ENCODE data around the gene KRTAP10-6. TPM values are rescaled to one million over a fixed set of nuclear protein-coding genes. Genes with fewer than 3 reads are reported as not detected.

Gene KRTAP10-6
- total and polyA plus RNA-seq, 2 of the 8 experiments (the other 6 are each of a cell fraction or from before 2014, with no cell fraction given), result 0.12 TPM; not detected in 1

DNA sequence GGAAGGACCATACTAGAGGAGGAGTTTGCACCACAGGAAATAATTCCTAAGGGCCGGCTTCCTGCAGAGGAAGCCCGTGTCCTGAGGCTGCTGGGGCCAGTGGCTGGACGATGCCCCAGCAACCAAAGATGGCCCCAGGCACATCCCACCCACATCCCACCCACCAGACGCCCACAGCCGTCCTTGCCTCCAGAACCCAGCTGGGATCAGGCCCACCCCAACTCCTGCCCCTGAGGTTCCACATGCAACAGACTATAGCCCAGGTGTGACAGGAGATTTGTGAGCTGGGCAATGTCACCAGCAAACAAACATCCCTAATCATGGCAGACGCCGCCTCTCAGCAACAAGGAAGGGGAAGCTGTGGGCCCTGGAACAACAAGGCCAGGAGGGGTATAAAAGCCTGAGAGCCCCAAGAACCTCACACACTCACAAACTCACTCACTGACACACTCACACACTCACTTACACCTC, 34.4 kb upstream of the KRTAP10-6 start, which contains the start of gene KRTAP10-9:
KRTAP10-9 (plus strand) TSS at position 421 of the 471 bp plus-strand sequence. CDS start 79 bp downstream, outside the sequence.
- 78% methylated on average over 4 of the region's 7 CpGs; no CpG with 5 or more reads in 1 of the 2 experiments for WGBS, 2 experiments (ENCODE audit: extremely low coverage in 1 of 2, insufficient coverage in 1 of 2, insufficient read length in 1 of 2, insufficient replicate concordance in 2 of 2, low coverage in 1 of 2, low lambda C conversion rate in 2 of 2, missing lambda C conversion rate in 1 of 2)
- Histone ChIP-seq H4K20me1 (replicated peaks in 1 of 2; ENCODE audit: control insufficient read depth in 1 of 2, insufficient read depth in 2 of 2, low read length in 2 of 2) (no peaks in the 10 kb centered on the region), H4K91ac (replicated peaks; ENCODE audit: insufficient read length, low read length) (no peak within 1 kb of the TSS)
- TF ChIP-seq TEAD4 (IDR thresholded peaks at IDR 0.05; ENCODE audit: low read depth, low read length), result no peak
- no peak for TF ChIP-seq TCF12 (IDR thresholded peaks at IDR 0.05; ENCODE audit: low read depth, low read length)
- no peak for TF ChIP-seq JUN (IDR thresholded peaks at IDR 0.05; ENCODE audit: low read depth, low read length)
- TF ChIP-seq, protein P1, sequence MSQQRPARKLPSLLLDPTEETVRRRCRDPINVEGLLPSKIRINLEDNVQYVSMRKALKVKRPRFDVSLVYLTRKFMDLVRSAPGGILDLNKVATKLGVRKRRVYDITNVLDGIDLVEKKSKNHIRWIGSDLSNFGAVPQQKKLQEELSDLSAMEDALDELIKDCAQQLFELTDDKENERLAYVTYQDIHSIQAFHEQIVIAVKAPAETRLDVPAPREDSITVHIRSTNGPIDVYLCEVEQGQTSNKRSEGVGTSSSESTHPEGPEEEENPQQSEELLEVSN (IDR thresholded peaks at IDR 0.05), result no peak
- no peak for TF ChIP-seq CHD2 (IDR thresholded peaks at IDR 0.05; ENCODE audit: low read length)
- no peak for TF ChIP-seq CEBPB (IDR thresholded peaks at IDR 0.05; ENCODE audit: low read depth, low read length)
- no peak for TF ChIP-seq BACH1 (IDR thresholded peaks at IDR 0.05; ENCODE audit: low read length)
- TF ChIP-seq ZNF274 (IDR thresholded peaks at IDR 0.05; ENCODE audit: borderline replicate concordance, extremely low read depth, low read length), result no peak
- TF ChIP-seq POU5F1 (IDR thresholded peaks at IDR 0.05; ENCODE audit: low read depth, low read length), result no peak
- TF ChIP-seq, protein P2, sequence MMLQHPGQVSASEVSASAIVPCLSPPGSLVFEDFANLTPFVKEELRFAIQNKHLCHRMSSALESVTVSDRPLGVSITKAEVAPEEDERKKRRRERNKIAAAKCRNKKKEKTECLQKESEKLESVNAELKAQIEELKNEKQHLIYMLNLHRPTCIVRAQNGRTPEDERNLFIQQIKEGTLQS (IDR thresholded peaks at IDR 0.05; ENCODE audit: insufficient read depth, low read depth, low read length), result no peak
- TF ChIP-seq ASH2L (IDR thresholded peaks at IDR 0.05; ENCODE audit: low read length), result no peak
- no peak for TF ChIP-seq CTBP2 (IDR thresholded peaks at IDR 0.05; ENCODE audit: borderline replicate concordance, insufficient read depth, insufficient read length, low read length)
- no peak for TF ChIP-seq CHD1 (IDR thresholded peaks at IDR 0.05; ENCODE audit: low read depth, low read length)
- TF ChIP-seq PHF8 (conservative IDR thresholded peaks at IDR 0.05; ENCODE audit: low read depth, low read length), result no peak

More for the DNA sequence above, 34.4 kb upstream of the KRTAP10-6 start, which contains the start of gene KRTAP10-9:
- no peak within 1 kb of the TSS for H3K4me3 ChIP-seq (ENCODE audit: extremely low read depth in 1 of 4, insufficient read depth in 2 of 4, low read depth in 3 of 4, low read length in 4 of 4)
- no peak within 1 kb of the TSS for H3K23ac ChIP-seq (ENCODE audit: insufficient read length)
- no peak within 1 kb of the TSS; the same call in 1 of the 2 replicates for H3K18ac ChIP-seq (ENCODE audit: extremely low read depth, low read length)
- no peak within 1 kb of the TSS for H2AFZ ChIP-seq (ENCODE audit: low read length)
- ChIA-PET CTCF (ENCODE audit: partially characterized antibody) (interaction anchor here (0.6 to 2.5 kb wide), 7 partner anchors 8 to 396 kb away, joined by 3 to 9 read pairs (median 3); no protein-coding TSS in a partner anchor), POLR2A (ENCODE audit: partially characterized antibody) (no interaction called here)
- no peaks in the 10 kb centered on the region; a peak in 1 of 7 replicates for H3K4me1 ChIP-seq (replicated peaks in 1 of 4; ENCODE audit: control insufficient read depth in 3 of 4, insufficient read depth in 4 of 4, low read length in 3 of 4)
- H3K79me1 ChIP-seq (ENCODE audit: low read depth, low read length), result no peaks in the 10 kb centered on the region
- no peaks in the 10 kb centered on the region for H3K27me3 ChIP-seq (replicated peaks in 1 of 4; ENCODE audit: control insufficient read depth in 3 of 4, extremely low read depth in 1 of 4, insufficient read depth in 3 of 4, low read length in 3 of 4)
- DNase-seq (ENCODE audit: low read depth in 1 of 2, low spot score in 2 of 2) (no peak), FAIRE-seq (no peak)
- no peak within 1 kb of the TSS; a peak in 1 of 7 replicates for H3K9ac ChIP-seq (replicated peaks in 1 of 4; ENCODE audit: extremely low read depth in 1 of 4, low read depth in 3 of 4, low read length in 3 of 4)
- H2BK12ac ChIP-seq (ENCODE audit: low read depth, low read length), result no peak within 1 kb of the TSS
- H2AK5ac ChIP-seq (ENCODE audit: low read depth, low read length), result no peak within 1 kb of the TSS
- H2BK20ac ChIP-seq (ENCODE audit: low read length), result 0 out of 2 replicates have a peak within 1 kb of the TSS, but pooled peaks have one; percentile 32
- no peaks in the 10 kb centered on the region for H3K36me3 ChIP-seq (ENCODE audit: control insufficient read depth in 2 of 4, insufficient read depth in 4 of 4, low read length in 3 of 4)
- H3K4ac ChIP-seq (replicated peaks; ENCODE audit: insufficient read length, low read depth, low read length), result no peak within 1 kb of the TSS
- no peak within 1 kb of the TSS for H2BK5ac ChIP-seq (ENCODE audit: low read depth, low read length)
- H3K14ac ChIP-seq (ENCODE audit: insufficient read length), result no peak within 1 kb of the TSS
- peaks cover 16% of the 10 kb centered on the region in 2 experiments for H3K9me3 ChIP-seq (ENCODE audit: insufficient read depth in 2 of 2, low read depth in 1 of 2, low read length in 1 of 2)
- no peak within 1 kb of the TSS; a peak in 1 of 4 replicates for H3K4me2 ChIP-seq (ENCODE audit: insufficient read depth in 1 of 2, low read depth in 2 of 2, low read length in 2 of 2)
- H3K56ac ChIP-seq (replicated peaks; ENCODE audit: insufficient read length, low read depth, low read length), result no peak within 1 kb of the TSS
- 0 out of 2 replicates have a peak within 1 kb of the TSS, but pooled peaks have one; percentile 46 for H2BK15ac ChIP-seq (ENCODE audit: low read length)
- H3K23me2 ChIP-seq (ENCODE audit: low read depth, low read length), result no peaks in the 10 kb centered on the region
- H4K5ac ChIP-seq (ENCODE audit: insufficient read length, low read depth, low read length), result no peak within 1 kb of the TSS
- no peaks in the 10 kb centered on the region for H3K79me2 ChIP-seq (ENCODE audit: control insufficient read depth in 1 of 2, insufficient read depth in 2 of 2, low read length in 2 of 2)
- no peak within 1 kb of the TSS; the same call in 1 of the 2 replicates for H4K8ac ChIP-seq (ENCODE audit: extremely low read depth, insufficient read depth, low read length)
- H3K27ac ChIP-seq (ENCODE audit: low read depth, low read length), result no peak within 1 kb of the TSS
- H2BK120ac ChIP-seq (replicated peaks; ENCODE audit: low read depth, low read length), result no peak within 1 kb of the TSS
